ENCODE measurements around the gene ABCG2. TPM values are rescaled to one million over a fixed set of nuclear protein-coding genes. Genes with fewer than 3 reads are reported as not detected.
"Not testable (repeated sequence)": the region's sequence is repeated elsewhere in the genome, so short reads cannot be mapped to it uniquely, and the experiment has no call there.

The ABCG2 gene
- total RNA-seq, 1 experiment from 2014 or later = not detected

DNA sequence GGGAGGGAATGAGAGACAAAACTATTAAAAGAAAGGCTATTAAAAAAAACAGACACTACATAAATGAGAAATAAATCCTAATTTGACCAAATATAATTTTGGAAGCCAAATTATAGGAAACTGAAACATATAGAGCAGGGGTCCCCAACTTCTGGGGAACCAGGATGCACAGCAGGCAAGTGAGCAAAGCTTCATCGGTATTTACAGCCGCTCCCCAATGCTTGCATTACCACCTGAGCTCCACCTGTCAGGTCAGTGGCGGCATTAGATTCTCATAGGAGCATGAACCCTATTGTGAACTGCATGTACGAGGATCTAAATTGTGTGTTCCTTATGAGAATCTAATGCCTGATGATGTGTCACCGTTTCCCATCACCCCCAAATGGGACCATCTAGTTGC lies 28.4 kb downstream of the ABCG2 start:
- H3K4me1 ChIP-seq (ENCODE audit: insufficient read depth, low read length, poor library complexity, severe bottlenecking) = no peaks in the 10 kb centered on the region
- no peak overlapping the region for H3K27ac ChIP-seq (ENCODE audit: low read depth, low read length, poor library complexity, severe bottlenecking)
- intact Hi-C loops (cut with micrococcal nuclease; ENCODE audit: unreplicated experiment) = no loop called here
- no peaks in the 10 kb centered on the region for H3K9me3 ChIP-seq (ENCODE audit: low read depth, low read length, poor library complexity, severe bottlenecking)
- no TSS peak for BruUV-seq (replicated peaks)
- TF ChIP-seq, protein P1, sequence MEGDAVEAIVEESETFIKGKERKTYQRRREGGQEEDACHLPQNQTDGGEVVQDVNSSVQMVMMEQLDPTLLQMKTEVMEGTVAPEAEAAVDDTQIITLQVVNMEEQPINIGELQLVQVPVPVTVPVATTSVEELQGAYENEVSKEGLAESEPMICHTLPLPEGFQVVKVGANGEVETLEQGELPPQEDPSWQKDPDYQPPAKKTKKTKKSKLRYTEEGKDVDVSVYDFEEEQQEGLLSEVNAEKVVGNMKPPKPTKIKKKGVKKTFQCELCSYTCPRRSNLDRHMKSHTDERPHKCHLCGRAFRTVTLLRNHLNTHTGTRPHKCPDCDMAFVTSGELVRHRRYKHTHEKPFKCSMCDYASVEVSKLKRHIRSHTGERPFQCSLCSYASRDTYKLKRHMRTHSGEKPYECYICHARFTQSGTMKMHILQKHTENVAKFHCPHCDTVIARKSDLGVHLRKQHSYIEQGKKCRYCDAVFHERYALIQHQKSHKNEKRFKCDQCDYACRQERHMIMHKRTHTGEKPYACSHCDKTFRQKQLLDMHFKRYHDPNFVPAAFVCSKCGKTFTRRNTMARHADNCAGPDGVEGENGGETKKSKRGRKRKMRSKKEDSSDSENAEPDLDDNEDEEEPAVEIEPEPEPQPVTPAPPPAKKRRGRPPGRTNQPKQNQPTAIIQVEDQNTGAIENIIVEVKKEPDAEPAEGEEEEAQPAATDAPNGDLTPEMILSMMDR (conservative IDR thresholded peaks at IDR 0.05; ENCODE audit: low read depth, low read length) = no peak
- TF ChIP-seq EZH2 (IDR thresholded peaks at IDR 0.05; ENCODE audit: borderline replicate concordance, low read depth, low read length, poor library complexity, severe bottlenecking) = no peak
- no peak overlapping the region for H3K4me3 ChIP-seq (ENCODE audit: low read depth, low read length, poor library complexity, severe bottlenecking)
- H3K27me3 ChIP-seq (replicated peaks; ENCODE audit: insufficient read depth, low read depth, low read length, poor library complexity) = no peaks in the 10 kb centered on the region
- ChIA-PET CTCF (no interaction called here), POLR2A (ENCODE audit: low non-redundant PET) (no interaction called here)
- no peaks in the 10 kb centered on the region for H3K36me3 ChIP-seq (ENCODE audit: insufficient read depth, low read length, poor library complexity, severe bottlenecking)
- no peak for DNase-seq (ENCODE audit: low spot score)

DNA sequence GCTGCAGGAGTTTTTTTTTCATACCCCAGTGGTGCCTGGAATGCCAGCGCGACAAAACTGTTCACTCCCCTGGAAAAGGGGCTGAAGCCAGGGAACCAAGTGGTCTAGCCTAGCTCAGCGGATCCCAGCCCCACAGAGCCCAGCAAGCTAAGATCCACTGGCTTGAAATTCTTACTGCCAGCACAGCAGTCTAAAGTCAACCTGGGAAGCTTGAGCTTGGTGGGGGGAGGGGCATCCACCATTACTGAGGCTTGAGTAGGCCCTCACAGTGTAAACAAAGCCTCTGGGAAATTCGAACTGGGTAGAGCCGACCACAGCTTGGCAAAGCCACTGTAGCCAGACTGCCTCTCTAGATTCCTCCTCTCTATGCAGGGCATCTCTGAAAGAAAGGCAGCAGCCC lies 36.2 kb downstream of the ABCG2 start:
- H3K4me1 ChIP-seq (ENCODE audit: insufficient read depth, low read length, poor library complexity, severe bottlenecking); CTCF ChIA-PET; H3K9me3 ChIP-seq (ENCODE audit: low read depth, low read length, poor library complexity, severe bottlenecking); BruUV-seq (replicated peaks); H3K4me3 ChIP-seq (ENCODE audit: low read depth, low read length, poor library complexity, severe bottlenecking); H3K27me3 ChIP-seq (replicated peaks; ENCODE audit: insufficient read depth, low read depth, low read length, poor library complexity); DNase-seq (ENCODE audit: low spot score); H3K27ac ChIP-seq (ENCODE audit: low read depth, low read length, poor library complexity, severe bottlenecking); H3K36me3 ChIP-seq (ENCODE audit: insufficient read depth, low read length, poor library complexity, severe bottlenecking); intact Hi-C loops (cut with micrococcal nuclease; ENCODE audit: unreplicated experiment); POLR2A ChIA-PET (ENCODE audit: low non-redundant PET): not testable (repeated sequence)

DNA sequence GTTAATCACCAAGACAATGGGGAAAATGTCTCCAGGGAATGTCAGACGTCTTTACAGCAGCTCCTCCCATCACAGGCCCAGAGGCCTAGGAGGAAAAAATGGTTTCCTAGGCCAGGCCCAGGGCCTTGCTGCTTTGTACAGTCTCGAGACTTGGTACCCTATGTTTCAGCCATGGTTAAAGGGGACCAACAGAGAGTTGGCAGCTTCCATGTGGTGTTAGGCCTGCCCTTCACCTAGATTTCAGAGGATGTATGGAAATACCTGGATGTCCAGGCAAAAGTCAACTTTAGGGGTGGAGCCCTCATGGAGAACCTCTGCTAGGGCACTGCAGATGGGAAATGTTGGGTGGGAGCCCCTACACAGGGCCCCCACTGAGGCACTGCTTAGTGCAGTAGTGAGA lies 38.5 kb downstream of the ABCG2 start:
- Histone ChIP-seq H3K27me3 (replicated peaks; ENCODE audit: insufficient read depth, low read depth, low read length, poor library complexity) (no peaks in the 10 kb centered on the region), H3K36me3 (ENCODE audit: insufficient read depth, low read length, poor library complexity, severe bottlenecking) (no peaks in the 10 kb centered on the region), H3K9me3 (ENCODE audit: low read depth, low read length, poor library complexity, severe bottlenecking) (no peaks in the 10 kb centered on the region), H3K4me3 (ENCODE audit: low read depth, low read length, poor library complexity, severe bottlenecking) (no peak overlapping the region), H3K27ac (ENCODE audit: low read depth, low read length, poor library complexity, severe bottlenecking) (no peak overlapping the region), H3K4me1 (ENCODE audit: insufficient read depth, low read length, poor library complexity, severe bottlenecking) (no peaks in the 10 kb centered on the region)
- no peak for DNase-seq (ENCODE audit: low spot score)
- intact Hi-C loops (cut with micrococcal nuclease; ENCODE audit: unreplicated experiment) = no loop called here
- ChIA-PET CTCF (no interaction called here), POLR2A (ENCODE audit: low non-redundant PET) (no interaction called here)
- BruUV-seq (replicated peaks) = no TSS peak
- TF ChIP-seq, protein P1 (conservative IDR thresholded peaks at IDR 0.05; ENCODE audit: low read depth, low read length) = no peak
- TF ChIP-seq EZH2 (IDR thresholded peaks at IDR 0.05; ENCODE audit: borderline replicate concordance, low read depth, low read length, poor library complexity, severe bottlenecking) = no peak

DNA sequence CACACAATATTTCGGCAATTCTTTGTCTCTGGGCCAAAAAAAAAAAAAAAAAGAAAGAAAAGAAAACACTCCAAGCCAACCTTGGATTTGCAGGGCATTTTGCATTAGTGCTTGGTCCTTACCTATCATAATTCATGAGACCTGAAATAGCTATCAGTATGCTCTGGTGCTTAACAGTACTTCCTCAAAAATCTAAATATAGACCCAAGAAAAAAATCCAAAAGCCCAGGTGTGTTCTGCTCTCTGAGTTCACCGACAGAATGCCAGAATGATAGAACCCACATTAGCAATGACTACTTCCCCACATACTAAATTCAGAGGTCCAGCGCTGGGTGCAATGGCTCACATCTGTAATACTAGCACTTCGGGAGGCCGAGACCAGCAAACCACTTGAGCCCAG lies 42.9 kb downstream of the ABCG2 start:
- POLR2A ChIA-PET (ENCODE audit: low non-redundant PET) = no interaction called here
- BruUV-seq (replicated peaks) = no TSS peak

More for the DNA sequence above, 42.9 kb downstream of the ABCG2 start:
- DNase-seq (ENCODE audit: low spot score) = no peak
- TF ChIP-seq, protein P1 (conservative IDR thresholded peaks at IDR 0.05; ENCODE audit: low read depth, low read length) = no peak
- no peak for TF ChIP-seq EZH2 (IDR thresholded peaks at IDR 0.05; ENCODE audit: borderline replicate concordance, low read depth, low read length, poor library complexity, severe bottlenecking)
- Histone ChIP-seq H3K9me3 (ENCODE audit: low read depth, low read length, poor library complexity, severe bottlenecking) (no peaks in the 10 kb centered on the region), H3K36me3 (ENCODE audit: insufficient read depth, low read length, poor library complexity, severe bottlenecking) (no peaks in the 10 kb centered on the region), H3K27ac (ENCODE audit: low read depth, low read length, poor library complexity, severe bottlenecking) (no peak overlapping the region), H3K4me3 (ENCODE audit: low read depth, low read length, poor library complexity, severe bottlenecking) (no peak overlapping the region), H3K4me1 (ENCODE audit: insufficient read depth, low read length, poor library complexity, severe bottlenecking) (no peaks in the 10 kb centered on the region), H3K27me3 (replicated peaks; ENCODE audit: insufficient read depth, low read depth, low read length, poor library complexity) (no peaks in the 10 kb centered on the region)
- CTCF ChIA-PET = no interaction called here
- intact Hi-C loops (cut with micrococcal nuclease; ENCODE audit: unreplicated experiment) = no loop called here
